Dedifferentiated amniotic fluid mesenchymal stem cell (primary cell): ENCODE measurements around the gene TDRD9.
"Not testable (repeated sequence)": the region's sequence is repeated elsewhere in the genome, so short reads cannot be mapped to it uniquely, and the experiment has no call there.

Source experiments
- DNase-seq: peaks from one replicate; pipeline ENCODE4 v3.0.0-alpha.2; 2016; ENCODE audit errors: extremely low spot score

The TDRD9 gene

GRCh38 chr14:103925316-103925715 is 2.9 kb upstream of the TDRD9 start:
- no peak for DNase-seq

- DNase-seq: no peak
Measured at GRCh38 chr14:103927566-103927965, 690 bp upstream of the TDRD9 start.

GRCh38 chr14:103930051-103930604 is 1.9 kb downstream of the TDRD9 start:
- no peak for DNase-seq

- no peak for DNase-seq
Measured at GRCh38 chr14:103931422-103931821, 3.2 kb downstream of the TDRD9 start.

DNA sequence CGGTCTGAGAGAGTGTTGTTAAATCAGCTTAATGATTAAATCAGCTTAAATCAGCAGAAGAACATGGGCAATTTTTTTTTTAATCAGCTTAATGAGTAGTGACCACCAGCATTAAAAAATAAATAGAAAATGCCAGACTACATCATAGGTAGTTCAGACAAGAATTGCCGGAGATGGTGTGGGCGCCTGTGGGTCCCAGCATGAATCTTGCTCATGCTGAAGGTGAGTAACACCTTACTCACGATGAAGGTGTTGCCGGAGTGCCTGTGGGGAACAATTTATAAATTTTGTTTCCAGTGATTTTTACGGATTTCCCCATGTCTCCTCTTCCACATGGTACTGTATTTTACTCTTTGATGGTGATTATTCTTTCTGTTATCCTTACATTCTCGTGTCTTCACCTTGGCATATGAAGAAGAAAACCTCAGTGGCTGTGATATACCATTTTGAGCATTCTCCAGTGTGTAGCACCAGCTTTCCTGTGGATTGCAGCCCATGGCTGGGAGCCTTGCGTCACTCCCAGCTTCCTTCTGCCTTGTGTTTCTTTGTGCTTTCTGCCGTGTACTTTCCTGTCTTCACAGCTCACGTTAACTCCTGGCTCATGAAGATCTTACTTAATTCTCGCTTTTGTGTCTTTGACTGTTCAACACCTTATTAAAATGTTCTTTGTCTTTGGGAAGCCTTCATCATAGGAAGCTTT is 4.7 kb downstream of the TDRD9 start:
- DNase-seq: no peak

- DNase-seq: no peak
Measured at GRCh38 chr14:103935102-103935501, 6.8 kb downstream of the TDRD9 start.

DNA sequence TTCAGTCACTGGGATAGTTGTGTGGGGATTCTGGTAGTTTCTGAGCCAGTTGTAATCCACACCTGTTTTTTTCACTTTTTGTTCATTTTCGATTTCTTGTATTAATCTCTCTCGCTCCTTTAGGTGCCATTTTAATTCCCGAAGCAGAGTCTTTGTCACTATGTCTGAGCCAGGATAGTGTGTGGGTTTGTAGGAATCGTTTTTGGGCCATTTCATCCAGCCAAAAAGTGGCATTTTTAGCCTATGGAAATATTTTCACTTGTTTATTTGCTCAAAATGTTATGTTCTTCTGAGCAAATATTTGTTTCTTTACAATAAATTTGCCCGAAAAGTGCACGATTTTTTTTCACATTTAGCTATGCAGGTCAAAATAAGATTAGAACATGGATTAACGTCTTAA is 13.2 kb downstream of the TDRD9 start:
- no peak for DNase-seq

DNA sequence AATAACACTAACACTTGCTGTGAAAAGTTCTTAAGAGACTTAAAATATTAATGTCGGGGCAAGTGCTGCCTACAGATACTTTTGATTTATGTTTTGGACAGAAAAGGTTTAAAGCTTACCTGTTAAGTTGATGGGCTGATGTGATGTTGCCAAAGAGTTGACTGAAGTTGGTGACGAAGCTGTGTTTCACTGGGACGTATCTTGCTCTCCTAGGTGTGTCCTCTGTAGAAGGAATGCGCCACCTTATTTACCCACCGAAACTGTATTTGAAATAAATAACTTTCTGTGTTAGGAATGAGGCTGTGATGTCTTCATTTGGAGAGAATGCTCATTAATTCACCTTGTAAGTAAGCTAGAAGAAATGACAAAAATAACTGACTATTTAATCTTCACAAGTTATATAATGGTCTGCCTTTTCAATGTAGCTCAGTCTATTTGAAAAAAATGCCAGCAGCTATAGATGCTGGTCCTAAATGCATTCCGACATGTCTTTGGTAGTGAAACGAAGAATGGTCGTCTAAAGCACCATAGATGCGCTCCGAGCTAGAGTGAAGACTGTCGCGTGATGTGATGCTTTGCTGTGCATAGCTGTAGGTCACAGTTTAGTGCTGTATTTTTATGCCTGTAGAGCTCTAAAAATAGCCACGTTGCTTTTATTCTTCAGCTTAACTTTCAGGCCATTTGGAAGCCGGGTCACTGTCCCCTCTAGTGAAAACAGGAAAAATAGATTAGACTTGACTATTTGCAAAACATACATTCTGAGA is 13.9 kb downstream of the TDRD9 start, which contains the start of gene RD3L:
Gene RD3L (minus strand): TSS at position 557 of the 764 bp plus-strand sequence. CDS start 834 bp downstream, outside the sequence.
- no peak for DNase-seq

DNA sequence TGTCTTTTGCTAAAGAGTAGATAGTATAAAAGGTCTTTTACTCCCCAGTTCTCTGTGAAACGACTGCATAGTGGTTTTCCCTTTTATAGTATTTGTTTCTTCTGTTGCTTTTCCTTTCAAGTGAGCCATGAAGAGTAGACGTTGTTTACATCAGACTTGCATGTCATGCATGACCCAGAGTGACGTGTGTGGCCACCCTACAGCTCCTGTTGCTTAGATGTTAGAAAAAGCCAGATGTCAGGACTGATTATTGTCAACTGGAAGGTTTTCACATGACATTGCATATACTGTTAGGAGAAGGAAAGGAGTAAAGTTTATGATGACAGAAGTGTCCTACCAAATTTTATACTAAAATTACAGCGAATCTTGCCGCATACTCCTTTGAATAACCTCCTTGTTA is 15.4 kb downstream of the TDRD9 start:
- peak; percentile 65 for DNase-seq

GRCh38 chr14:103946975-103947374 is 18.7 kb downstream of the TDRD9 start:
- DNase-seq: no peak

- DNase-seq: no peak
Measured at GRCh38 chr14:103948442-103948841, 20.2 kb downstream of the TDRD9 start.

GRCh38 chr14:103949131-103949790 is 21.0 kb downstream of the TDRD9 start:
- no peak for DNase-seq

GRCh38 chr14:103960457-103961055 is 32.3 kb downstream of the TDRD9 start:
- no peak for DNase-seq

- no peak for DNase-seq
Measured at GRCh38 chr14:103961928-103962578, 33.8 kb downstream of the TDRD9 start.

- no peak for DNase-seq
Measured at GRCh38 chr14:103966631-103967030, 38.4 kb downstream of the TDRD9 start.

DNA sequence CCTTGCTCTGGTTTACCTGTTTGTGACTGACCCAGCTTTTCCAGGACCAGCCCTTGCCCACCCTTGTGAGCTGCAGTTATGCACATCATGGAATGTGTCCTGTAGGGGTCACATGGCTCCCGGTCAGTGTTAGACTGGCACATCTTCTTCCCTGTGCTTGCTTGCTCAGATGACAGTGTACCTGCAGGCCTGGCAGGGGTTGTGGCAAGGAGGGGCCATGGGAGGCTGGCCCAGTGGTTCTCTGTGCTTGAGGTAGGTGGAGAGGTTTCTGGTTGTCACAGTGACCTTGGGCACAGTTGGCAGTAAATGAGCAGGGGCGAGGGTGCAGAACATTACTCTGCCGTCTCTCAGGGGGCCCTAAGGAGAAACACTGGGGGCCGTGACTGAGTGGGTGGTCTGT is 41.7 kb downstream of the TDRD9 start:
- DNase-seq: no peak

GRCh38 chr14:103973354-103973753 is 45.1 kb downstream of the TDRD9 start:
- DNase-seq: no peak

DNA sequence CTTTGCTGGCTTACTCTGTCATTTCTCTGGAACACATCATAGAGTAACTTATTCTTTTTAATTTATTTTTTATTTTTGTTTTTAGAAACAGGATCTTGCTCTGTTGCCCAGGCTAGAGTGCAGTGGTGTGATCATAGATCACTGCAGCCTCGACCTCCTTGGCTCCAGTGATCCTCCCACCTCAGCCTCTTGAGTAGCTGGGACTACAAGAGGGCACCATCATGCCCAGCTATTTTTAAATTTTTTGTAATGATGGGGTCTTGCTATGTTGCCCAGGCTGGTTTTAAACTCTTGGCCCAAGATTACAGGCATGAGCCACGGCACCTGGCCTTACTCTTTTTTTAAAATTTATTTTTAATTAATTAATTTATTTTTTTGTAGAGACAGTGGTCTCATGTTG is 46.3 kb downstream of the TDRD9 start:
- no peak for DNase-seq

DNA sequence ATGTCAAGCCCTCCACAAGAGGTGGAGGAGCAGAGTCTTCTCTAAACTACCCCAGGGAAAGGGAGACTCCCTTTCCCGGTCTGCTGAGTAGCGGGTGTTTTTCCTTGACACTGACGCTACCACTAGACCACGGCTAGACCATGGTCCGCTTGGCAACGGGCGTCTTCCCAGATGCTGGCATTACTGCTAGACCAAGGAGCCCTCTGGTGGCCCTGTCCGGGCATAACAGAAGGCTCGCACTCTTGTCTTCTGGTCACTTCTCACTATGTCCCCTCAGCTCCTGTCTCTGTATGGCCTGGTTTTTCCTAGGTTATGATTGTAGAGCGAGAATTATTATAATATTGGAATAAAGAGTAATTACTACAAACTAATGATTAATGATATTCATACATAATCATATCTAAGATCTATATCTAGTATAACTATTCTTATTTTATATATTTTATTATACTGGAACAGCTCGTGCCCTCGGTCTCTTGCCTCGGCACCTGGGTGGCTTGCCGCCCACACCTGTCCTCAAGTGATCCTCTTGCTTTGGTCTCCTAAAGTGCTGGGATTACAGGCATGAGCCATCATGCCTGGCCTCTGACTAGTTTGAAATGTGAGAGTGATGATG is 52.5 kb downstream of the TDRD9 start:
- DNase-seq: not testable (repeated sequence)

GRCh38 chr14:103984196-103984595 is 55.9 kb downstream of the TDRD9 start:
- no peak for DNase-seq

- no peak for DNase-seq
Measured at GRCh38 chr14:103989034-103989433, 60.8 kb downstream of the TDRD9 start.
